SK-N-MC (cell line): ENCODE results near the gene LRRC15.

Source experiments
- EZH2 ChIP-seq: fragments of 200-600 bp; sonication (generic); IDR thresholded peaks from one replicate; pipeline ENCODE4 v1.6.1; 2017; ENCODE audit warnings: antibody characterized with exemption
- POLR2AphosphoS5 ChIP-seq: IDR thresholded peaks from 2 replicates; pipeline ENCODE4 v1.6.1; 2012; ENCODE audit warnings: mild to moderate bottlenecking, low read depth, low read length, borderline replicate concordance

DNA sequence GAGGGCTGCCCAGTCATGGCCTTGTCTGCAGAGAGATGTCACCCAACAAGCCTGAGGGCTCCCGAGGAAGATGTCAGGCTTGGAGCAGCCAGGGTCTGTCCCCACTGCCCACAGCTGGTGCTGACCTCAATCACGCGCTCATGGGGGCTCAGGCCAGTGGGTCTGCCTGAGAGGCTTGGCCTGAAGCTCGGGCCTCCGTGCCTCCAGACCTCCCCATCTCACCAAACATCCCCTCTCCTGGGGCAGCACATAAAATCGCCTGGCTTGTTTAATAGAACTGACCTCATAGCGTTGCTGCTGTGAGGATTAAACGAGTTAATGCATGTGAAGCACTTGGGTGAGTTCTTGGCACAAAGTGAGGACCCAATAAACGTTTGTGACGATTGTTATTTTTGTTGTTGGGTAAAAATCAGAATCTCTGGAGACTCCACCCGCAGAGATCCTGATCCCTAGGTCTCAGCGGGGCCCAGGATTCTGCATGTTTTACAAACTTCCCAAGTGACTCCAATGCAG lies 3.5 kb downstream of the LRRC15 start:
- TF ChIP-seq POLR2AphosphoS5, result no peak
- no peak for TF ChIP-seq EZH2
